NB4 (cell line): Measurements from ENCODE around the gene MCEE.
"Not testable (repeated sequence)": the region's sequence is repeated elsewhere in the genome, so short reads cannot be mapped to it uniquely, and the experiment has no call there.

Source experiments
- DNase-seq: peaks from one replicate; pipeline ENCODE4 v3.0.0; 2010; ENCODE audit warnings: low read depth
- H3K4me3 ChIP-seq: one replicate; pipeline ENCODE4 v1.5.1; 2011; ENCODE audit warnings: mild to moderate bottlenecking, low read depth, low read length, moderate library complexity
- CTCF ChIP-seq: IDR thresholded peaks from one replicate; pipeline ENCODE4 v1.5.1; 2012; ENCODE audit warnings: low read depth, low read length
- MYC ChIP-seq: IDR thresholded peaks from 2 replicates; pipeline ENCODE4 v1.6.1; 2011; ENCODE audit warnings: low read depth, low read length
- POLR2A ChIP-seq: IDR thresholded peaks from 2 replicates; pipeline ENCODE4 v1.6.1; 2011; ENCODE audit warnings: mild to moderate bottlenecking; ENCODE audit not compliant: insufficient read length; ENCODE audit errors: extremely low read depth
- TF ChIP-seq, protein P1 (sequence below): IDR thresholded peaks from 2 replicates; pipeline ENCODE4 v1.6.1; 2011; ENCODE audit warnings: low read depth, low read length

The MCEE gene

GRCh38 chr2:71130152-71130904 is at the start of gene MCEE, which contains the start of gene MPHOSPH10:
MCEE (minus strand) TSS chr2:71130229; CDS start chr2:71130219, 10 bp downstream.
MPHOSPH10 (plus strand) TSS chr2:71130634; CDS start chr2:71130666, 32 bp downstream.
- peak; percentile 96 for DNase-seq
- peak within 1 kb of the TSS; percentile 81 for H3K4me3 ChIP-seq
- TF ChIP-seq CTCF (no peak), POLR2A (peak; percentile 68), MYC (peak; percentile 98)
- TF ChIP-seq, protein P1, sequence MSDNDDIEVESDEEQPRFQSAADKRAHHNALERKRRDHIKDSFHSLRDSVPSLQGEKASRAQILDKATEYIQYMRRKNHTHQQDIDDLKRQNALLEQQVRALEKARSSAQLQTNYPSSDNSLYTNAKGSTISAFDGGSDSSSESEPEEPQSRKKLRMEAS, result peak; percentile 91

DNA sequence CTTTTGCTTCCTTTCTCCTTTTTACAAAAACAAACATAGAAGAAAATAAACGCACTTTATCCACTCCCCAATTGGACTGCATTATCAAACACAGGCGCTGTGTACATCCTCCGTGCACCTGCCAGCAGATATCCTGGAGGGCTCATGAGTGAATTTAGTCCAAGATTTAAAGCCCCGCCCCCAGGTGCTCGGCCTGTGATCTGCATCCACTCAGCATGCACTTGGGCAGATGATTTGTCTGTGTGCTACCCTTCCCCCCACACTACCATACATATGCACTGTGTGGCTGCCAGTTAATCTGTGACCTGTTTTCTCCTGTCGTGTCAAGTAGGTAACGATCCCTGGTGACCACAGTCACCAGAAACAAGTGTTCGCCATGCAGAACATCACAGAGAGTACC is 48.8 kb upstream of the MCEE start:
- DNase-seq, H3K4me3 ChIP-seq: not testable (repeated sequence)

- DNase-seq, result no peak
- H3K4me3 ChIP-seq, result no peak overlapping the region
- TF ChIP-seq CTCF, result no peak
- TF ChIP-seq, protein P1, result no peak
- TF ChIP-seq POLR2A, result no peak
- no peak for TF ChIP-seq MYC
Observed at GRCh38 chr2:71174207-71174606, 44.2 kb upstream of the MCEE start.

DNA sequence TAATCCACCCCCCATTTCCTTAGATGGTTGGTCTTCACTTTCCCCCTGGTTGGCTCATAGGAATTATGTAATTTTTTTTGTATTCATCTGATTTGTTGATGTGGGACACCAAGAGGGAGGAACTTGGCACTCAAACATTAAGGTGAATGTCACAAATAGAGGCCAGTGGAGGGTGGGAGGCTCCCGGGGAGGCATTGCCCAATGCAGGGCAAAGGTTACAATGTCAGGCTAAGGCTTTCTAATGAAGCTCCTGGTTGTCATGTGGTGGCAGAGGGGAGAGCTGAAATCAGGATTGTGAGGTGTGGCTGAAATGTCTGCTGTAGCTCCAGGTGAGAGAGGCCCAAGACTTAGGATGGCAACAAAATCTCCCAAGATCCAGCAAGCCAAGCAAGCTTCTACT is 43.1 kb upstream of the MCEE start:
- DNase-seq, result peak; percentile 27
- no peak overlapping the region for H3K4me3 ChIP-seq
- TF ChIP-seq MYC (no peak), CTCF (no peak), POLR2A (no peak)
- TF ChIP-seq, protein P1, result no peak

DNA sequence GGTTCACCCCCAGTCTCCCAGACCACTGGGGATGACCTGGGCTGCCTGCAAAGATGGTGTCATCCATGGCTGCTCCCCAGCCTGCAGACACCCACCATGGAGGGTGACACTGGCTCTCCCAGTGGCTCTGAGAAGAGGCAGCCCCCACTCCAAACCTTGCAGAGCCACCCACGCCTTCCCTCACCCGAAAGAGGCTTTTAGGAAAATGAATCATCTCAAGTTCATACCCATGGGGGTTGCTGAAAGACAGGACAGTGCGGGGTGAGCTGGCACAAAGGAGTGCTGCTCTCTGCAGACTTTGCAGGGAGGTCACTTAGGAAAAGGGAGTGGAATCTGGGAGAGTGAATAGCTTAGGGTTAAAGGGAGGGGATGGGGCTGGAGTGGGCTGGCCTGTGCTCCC is 36.8 kb upstream of the MCEE start:
- no peak overlapping the region for H3K4me3 ChIP-seq
- DNase-seq, result peak; percentile 54
- TF ChIP-seq CTCF, result no peak
- TF ChIP-seq POLR2A, result no peak
- TF ChIP-seq MYC, result no peak
- TF ChIP-seq, protein P1, result no peak

DNA sequence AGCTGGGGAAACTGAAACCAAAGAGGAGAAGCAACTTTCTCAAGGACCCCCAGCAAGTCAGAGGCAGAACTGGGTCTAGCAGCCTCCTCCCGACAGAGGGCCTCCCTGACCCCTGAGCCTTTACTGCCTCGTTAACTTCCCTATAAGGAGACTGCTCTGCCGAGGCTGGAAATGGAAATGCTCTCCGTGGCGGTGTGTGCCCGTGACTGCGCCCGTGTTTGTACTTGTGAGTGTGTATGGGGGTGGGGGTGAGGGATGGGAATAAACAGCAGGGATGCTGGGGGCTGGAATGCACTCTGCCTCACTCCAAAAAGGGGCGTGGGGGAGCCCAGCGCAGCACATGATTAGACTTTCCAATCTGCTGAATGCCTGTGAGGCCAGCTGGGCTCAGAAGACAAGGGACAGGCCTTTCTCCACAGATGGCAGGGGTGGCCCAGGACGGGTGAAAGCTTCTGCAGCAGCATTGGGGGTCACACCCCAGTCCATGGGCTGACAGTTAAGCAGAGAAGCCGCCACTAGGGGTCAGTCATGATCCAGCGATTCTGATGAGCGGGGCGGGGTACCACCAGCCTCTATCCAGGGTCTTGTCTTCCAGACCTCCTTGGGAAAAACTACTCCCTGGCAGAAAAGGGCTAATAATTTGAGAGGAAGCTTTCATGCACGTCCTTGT is 27.2 kb upstream of the MCEE start:
- TF ChIP-seq POLR2A (no peak), CTCF (peak; percentile 92), MYC (no peak)
- TF ChIP-seq, protein P1, result no peak
- DNase-seq, result peak; percentile 71
- no peak overlapping the region for H3K4me3 ChIP-seq
